GM18517 (cell line): ENCODE measurements around the gene CMIP.
"Not testable (repeated sequence)": the region's sequence is repeated elsewhere in the genome, so short reads cannot be mapped to it uniquely, and the experiment has no call there.

Experiments
- ATAC-seq: cut with Tn5 transposase; IDR thresholded peaks from one replicate; pipeline ENCODE4 v1.9.1; 2021; ENCODE audit warnings: mild to moderate bottlenecking, moderate library complexity; ENCODE audit not compliant: unreplicated experiment

Gene CMIP

GRCh38 chr16:81444448-81445121 lies at the start of gene CMIP:
Gene CMIP, plus strand, starts transcription at chr16:81444808.
- ATAC-seq: peak; percentile 66

- ATAC-seq: no peak
Measured at GRCh38 chr16:81394966-81395655, 49.5 kb upstream of the CMIP start.

- no peak for ATAC-seq
Measured at GRCh38 chr16:81397058-81397878, 47.3 kb upstream of the CMIP start.

- ATAC-seq: no peak
Measured at GRCh38 chr16:81397879-81398520, 46.6 kb upstream of the CMIP start.

- ATAC-seq: no peak
Measured at GRCh38 chr16:81399909-81400308, 44.7 kb upstream of the CMIP start.

GRCh38 chr16:81401035-81401950 lies 43.3 kb upstream of the CMIP start:
- no peak for ATAC-seq

- ATAC-seq: no peak
Measured at GRCh38 chr16:81403208-81403600, 41.4 kb upstream of the CMIP start.

- no peak for ATAC-seq
Measured at GRCh38 chr16:81403601-81404391, 40.8 kb upstream of the CMIP start.

GRCh38 chr16:81405002-81405401 lies 39.6 kb upstream of the CMIP start:
- not testable (repeated sequence) for ATAC-seq

GRCh38 chr16:81405702-81406113 lies 38.9 kb upstream of the CMIP start:
- no peak for ATAC-seq

- ATAC-seq: no peak
Measured at GRCh38 chr16:81408409-81408950, 36.1 kb upstream of the CMIP start.

- ATAC-seq: no peak
Measured at GRCh38 chr16:81409016-81409556, 35.5 kb upstream of the CMIP start.

GRCh38 chr16:81410643-81411293 lies 33.8 kb upstream of the CMIP start:
- no peak for ATAC-seq

- ATAC-seq: no peak
Measured at GRCh38 chr16:81413245-81413990, 31.2 kb upstream of the CMIP start.

- ATAC-seq: no peak
Measured at GRCh38 chr16:81415751-81416150, 28.9 kb upstream of the CMIP start.

- no peak for ATAC-seq
Measured at GRCh38 chr16:81416749-81417148, 27.9 kb upstream of the CMIP start.

- no peak for ATAC-seq
Measured at GRCh38 chr16:81417210-81417609, 27.4 kb upstream of the CMIP start.

- no peak for ATAC-seq
Measured at GRCh38 chr16:81419806-81420205, 24.8 kb upstream of the CMIP start.
